ENCODE data around the gene TEX101.

GRCh38 chr19:43371909-43372308, 42.8 kb upstream of the TEX101 start:
- no peak for TF ChIP-seq POLR2A (IDR thresholded peaks at IDR 0.05)
- TF ChIP-seq CTCF (IDR thresholded peaks at IDR 0.05), result no peak
- no peak for TF ChIP-seq POLR2AphosphoS5 (IDR thresholded peaks at IDR 0.05)
- TF ChIP-seq EP300 (IDR thresholded peaks at IDR 0.05), result no peak
